ENCODE results near the gene CPNE2.
"Not testable (repeated sequence)": the region's sequence is repeated elsewhere in the genome, so short reads cannot be mapped to it uniquely, and the experiment has no call there.

The CPNE2 gene

DNA sequence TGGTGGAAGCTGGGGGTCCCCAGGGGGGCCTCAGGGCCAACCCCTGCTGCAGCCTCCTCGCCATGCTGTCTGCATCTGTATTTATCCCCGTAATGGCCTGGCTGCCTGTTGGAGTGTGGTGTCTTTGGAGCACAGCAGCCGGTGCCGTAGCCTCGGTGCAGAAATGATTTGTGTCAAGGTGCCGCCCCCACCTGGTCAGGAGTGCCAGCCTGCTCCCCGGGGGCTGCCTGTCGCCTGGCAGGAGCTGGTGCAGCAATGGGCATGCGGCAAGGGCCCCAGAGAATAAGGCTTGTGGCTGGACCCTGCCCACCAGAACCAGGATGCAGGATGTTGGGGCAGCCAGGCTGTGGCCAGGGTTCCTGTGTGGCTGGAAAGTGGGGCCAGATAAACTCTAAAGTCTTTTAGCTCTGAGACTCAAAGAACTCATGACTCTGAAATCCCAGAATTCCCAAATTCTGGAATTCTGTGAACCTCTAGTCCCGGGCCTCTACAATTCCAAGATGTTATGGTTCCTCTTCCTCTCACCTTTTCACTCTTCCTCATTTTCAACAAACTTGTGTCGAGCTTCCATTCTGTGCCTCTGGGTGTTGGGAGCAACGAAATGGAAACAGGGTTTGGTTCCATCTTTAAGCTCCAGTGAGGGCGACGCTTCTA, 5.9 kb downstream of the CPNE2 start:
- Histone ChIP-seq H3K4ac (ENCODE audit: low read depth in 1 of 2, low read length in 2 of 2) (no peak overlapping the region), H4K91ac (ENCODE audit: low read length) (no peak overlapping the region), H3K9ac (ENCODE audit: low read length) (no peak overlapping the region), H3K9me3 (ENCODE audit: control insufficient read depth, low read length) (no peaks in the 10 kb centered on the region), H3K27ac (ENCODE audit: low read length, poor library complexity, severe bottlenecking) (no peak overlapping the region), H3K36me3 (ENCODE audit: control insufficient read depth in 1 of 2, insufficient read depth in 2 of 2, low read depth in 1 of 2, low read length in 2 of 2) (no peaks in the 10 kb centered on the region), H2AFZ (ENCODE audit: low read depth, low read length) (no peak overlapping the region), H2BK15ac (ENCODE audit: low read depth, poor library complexity, severe bottlenecking) (no peak overlapping the region), H3K4me1 (ENCODE audit: control insufficient read depth, insufficient read depth, low read depth, low read length) (peaks cover 13% of the 10 kb centered on the region), H4K8ac (ENCODE audit: low read length) (peak overlapping the region; percentile 38), H2BK120ac (ENCODE audit: low read depth, low read length) (no peak overlapping the region), H3K23ac (ENCODE audit: low read length in 2 of 2) (no peak overlapping the region), H3K18ac (ENCODE audit: low read depth in 1 of 2, low read length in 2 of 2) (peak overlapping the region in 1 of 2 experiments; percentile 54), H2BK12ac (ENCODE audit: low read length in 2 of 2) (no peak overlapping the region), H3K14ac (ENCODE audit: low read length in 2 of 2) (peak overlapping the region in 1 of 2 experiments; percentile 29), H3K4me2 (ENCODE audit: low read length, poor library complexity, severe bottlenecking) (no peak overlapping the region), H3K4me3 (ENCODE audit: insufficient read depth in 1 of 2, low read depth in 1 of 2, low read length in 2 of 2) (no peak overlapping the region), H3K79me1 (replicated peaks; ENCODE audit: low read length, poor library complexity, severe bottlenecking) (peaks cover 28% of the 10 kb centered on the region), H3K27me3 (ENCODE audit: control insufficient read depth in 1 of 2, insufficient read depth in 1 of 2, low read length in 2 of 2) (no peaks in the 10 kb centered on the region), H2BK5ac (ENCODE audit: low read depth, low read length, poor library complexity, severe bottlenecking) (no peak overlapping the region), H2AK5ac (ENCODE audit: low read length, severe bottlenecking) (no peak overlapping the region)
- DNase-seq, result no peak
- 78% methylated on average over 14 of the region's 14 CpGs for WGBS

DNA sequence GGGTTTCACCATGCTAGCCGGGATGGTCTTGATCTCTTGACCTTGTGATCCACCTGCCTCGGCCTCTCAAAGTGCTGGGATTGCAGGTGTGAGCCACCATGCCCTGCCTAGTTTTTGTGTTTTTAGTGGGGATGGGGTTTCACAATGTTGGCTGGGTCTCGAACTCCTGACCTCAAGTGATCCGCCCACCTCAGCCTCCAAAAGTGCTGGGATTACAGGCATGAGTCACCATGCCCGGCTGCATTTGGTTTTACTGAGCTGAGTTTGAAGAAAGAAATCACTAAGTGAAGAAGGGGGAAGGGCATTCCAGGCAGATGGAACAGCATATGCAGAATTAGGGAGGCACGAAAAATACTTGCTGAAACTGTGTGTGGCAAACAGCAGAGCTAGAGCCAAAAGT, 7.6 kb downstream of the CPNE2 start:
- not testable (repeated sequence) for H2AFZ ChIP-seq (ENCODE audit: low read depth, low read length); H3K4me2 ChIP-seq (ENCODE audit: low read length, poor library complexity, severe bottlenecking); H3K4ac ChIP-seq (ENCODE audit: low read depth in 1 of 2, low read length in 2 of 2); H3K14ac ChIP-seq (ENCODE audit: low read length in 2 of 2); H2BK120ac ChIP-seq (ENCODE audit: low read depth, low read length); H2BK5ac ChIP-seq (ENCODE audit: low read depth, low read length, poor library complexity, severe bottlenecking); H3K4me1 ChIP-seq (ENCODE audit: control insufficient read depth, insufficient read depth, low read depth, low read length); H2AK5ac ChIP-seq (ENCODE audit: low read length, severe bottlenecking); H4K8ac ChIP-seq (ENCODE audit: low read length); H3K18ac ChIP-seq (ENCODE audit: low read depth in 1 of 2, low read length in 2 of 2); H4K91ac ChIP-seq (ENCODE audit: low read length); H3K36me3 ChIP-seq (ENCODE audit: control insufficient read depth in 1 of 2, insufficient read depth in 2 of 2, low read depth in 1 of 2, low read length in 2 of 2); H3K4me3 ChIP-seq (ENCODE audit: insufficient read depth in 1 of 2, low read depth in 1 of 2, low read length in 2 of 2); H3K27me3 ChIP-seq (ENCODE audit: control insufficient read depth in 1 of 2, insufficient read depth in 1 of 2, low read length in 2 of 2); H2BK15ac ChIP-seq (ENCODE audit: low read depth, poor library complexity, severe bottlenecking); H3K9ac ChIP-seq (ENCODE audit: low read length); H3K9me3 ChIP-seq (ENCODE audit: control insufficient read depth, low read length); H3K27ac ChIP-seq (ENCODE audit: low read length, poor library complexity, severe bottlenecking); H2BK12ac ChIP-seq (ENCODE audit: low read length in 2 of 2); H3K23ac ChIP-seq (ENCODE audit: low read length in 2 of 2)
- peaks cover 21% of the 10 kb centered on the region for H3K79me1 ChIP-seq (replicated peaks; ENCODE audit: low read length, poor library complexity, severe bottlenecking)
- WGBS, result 50% methylated on average over 6 of the region's 6 CpGs
- DNase-seq, result peak; percentile 34

DNA sequence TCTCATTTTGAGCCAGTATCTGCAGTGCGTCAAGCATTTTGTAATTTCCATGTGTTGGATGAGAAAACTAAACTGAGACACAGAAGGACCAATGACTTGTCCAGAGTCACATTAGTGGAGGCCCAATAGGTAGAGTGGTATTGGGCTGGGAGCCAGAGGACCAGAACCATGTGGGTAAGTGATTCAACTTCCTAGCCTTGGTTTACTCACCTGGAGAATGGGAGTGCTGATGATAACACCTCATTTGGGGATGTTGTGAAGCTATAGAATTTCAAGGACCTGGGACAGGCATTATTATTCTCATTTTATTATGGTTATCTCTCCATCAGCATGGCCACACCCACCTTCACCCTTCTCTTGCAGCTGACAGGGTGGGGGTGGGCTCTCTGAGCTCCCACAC, 8.1 kb downstream of the CPNE2 start:
- DNase-seq, result no peak
- H3K27me3 ChIP-seq (ENCODE audit: control insufficient read depth in 1 of 2, insufficient read depth in 1 of 2, low read length in 2 of 2), result no peaks in the 10 kb centered on the region
- H3K36me3 ChIP-seq (ENCODE audit: control insufficient read depth in 1 of 2, insufficient read depth in 2 of 2, low read depth in 1 of 2, low read length in 2 of 2), result no peaks in the 10 kb centered on the region
- H3K23ac ChIP-seq (ENCODE audit: low read length in 2 of 2), result no peak overlapping the region
- no peak overlapping the region for H3K9ac ChIP-seq (ENCODE audit: low read length)
- no peak overlapping the region for H3K4ac ChIP-seq (ENCODE audit: low read depth in 1 of 2, low read length in 2 of 2)
- peaks cover 5% of the 10 kb centered on the region for H3K4me1 ChIP-seq (ENCODE audit: control insufficient read depth, insufficient read depth, low read depth, low read length)
- H4K8ac ChIP-seq (ENCODE audit: low read length), result no peak overlapping the region
- H2AK5ac ChIP-seq (ENCODE audit: low read length, severe bottlenecking), result no peak overlapping the region
- no peak overlapping the region for H2BK12ac ChIP-seq (ENCODE audit: low read length in 2 of 2)
- no peak overlapping the region for H2AFZ ChIP-seq (ENCODE audit: low read depth, low read length)
- no peak overlapping the region for H2BK120ac ChIP-seq (ENCODE audit: low read depth, low read length)
- no peak overlapping the region for H3K4me2 ChIP-seq (ENCODE audit: low read length, poor library complexity, severe bottlenecking)
- H2BK5ac ChIP-seq (ENCODE audit: low read depth, low read length, poor library complexity, severe bottlenecking), result no peak overlapping the region
- H3K14ac ChIP-seq (ENCODE audit: low read length in 2 of 2), result no peak overlapping the region
- H3K27ac ChIP-seq (ENCODE audit: low read length, poor library complexity, severe bottlenecking), result no peak overlapping the region
- H3K4me3 ChIP-seq (ENCODE audit: insufficient read depth in 1 of 2, low read depth in 1 of 2, low read length in 2 of 2), result no peak overlapping the region
- no peak overlapping the region for H2BK15ac ChIP-seq (ENCODE audit: low read depth, poor library complexity, severe bottlenecking)
- H4K91ac ChIP-seq (ENCODE audit: low read length), result no peak overlapping the region
- no peaks in the 10 kb centered on the region for H3K9me3 ChIP-seq (ENCODE audit: control insufficient read depth, low read length)
- no peak overlapping the region for H3K18ac ChIP-seq (ENCODE audit: low read depth in 1 of 2, low read length in 2 of 2)
- H3K79me1 ChIP-seq (replicated peaks; ENCODE audit: low read length, poor library complexity, severe bottlenecking), result peaks cover 21% of the 10 kb centered on the region
- 98% methylated on average over 1 of the region's 1 CpG for WGBS

- no peak overlapping the region for H2BK12ac ChIP-seq (ENCODE audit: low read length in 2 of 2)
- H2BK15ac ChIP-seq (ENCODE audit: low read depth, poor library complexity, severe bottlenecking), result no peak overlapping the region
- H4K8ac ChIP-seq (ENCODE audit: low read length), result no peak overlapping the region
- H3K4me1 ChIP-seq (ENCODE audit: control insufficient read depth, insufficient read depth, low read depth, low read length), result peaks cover 8% of the 10 kb centered on the region
- H3K27ac ChIP-seq (ENCODE audit: low read length, poor library complexity, severe bottlenecking), result no peak overlapping the region
- H3K79me1 ChIP-seq (replicated peaks; ENCODE audit: low read length, poor library complexity, severe bottlenecking), result peaks cover 22% of the 10 kb centered on the region
- H3K4ac ChIP-seq (ENCODE audit: low read depth in 1 of 2, low read length in 2 of 2), result no peak overlapping the region
- H3K23ac ChIP-seq (ENCODE audit: low read length in 2 of 2), result no peak overlapping the region
- H2AFZ ChIP-seq (ENCODE audit: low read depth, low read length), result no peak overlapping the region
- H2BK120ac ChIP-seq (ENCODE audit: low read depth, low read length), result no peak overlapping the region
- DNase-seq, result no peak
- H3K36me3 ChIP-seq (ENCODE audit: control insufficient read depth in 1 of 2, insufficient read depth in 2 of 2, low read depth in 1 of 2, low read length in 2 of 2), result no peaks in the 10 kb centered on the region
- H3K27me3 ChIP-seq (ENCODE audit: control insufficient read depth in 1 of 2, insufficient read depth in 1 of 2, low read length in 2 of 2), result no peaks in the 10 kb centered on the region
- H3K9ac ChIP-seq (ENCODE audit: low read length), result no peak overlapping the region
- no peak overlapping the region for H3K4me3 ChIP-seq (ENCODE audit: insufficient read depth in 1 of 2, low read depth in 1 of 2, low read length in 2 of 2)
- no peak overlapping the region for H2AK5ac ChIP-seq (ENCODE audit: low read length, severe bottlenecking)
- peak overlapping the region in 1 of 2 experiments; percentile 11 for H3K14ac ChIP-seq (ENCODE audit: low read length in 2 of 2)
- no peak overlapping the region for H4K91ac ChIP-seq (ENCODE audit: low read length)
- no peaks in the 10 kb centered on the region for H3K9me3 ChIP-seq (ENCODE audit: control insufficient read depth, low read length)
- no peak overlapping the region for H2BK5ac ChIP-seq (ENCODE audit: low read depth, low read length, poor library complexity, severe bottlenecking)
- 65% methylated on average over 16 of the region's 16 CpGs for WGBS
- no peak overlapping the region for H3K4me2 ChIP-seq (ENCODE audit: low read length, poor library complexity, severe bottlenecking)
- H3K18ac ChIP-seq (ENCODE audit: low read depth in 1 of 2, low read length in 2 of 2), result no peak overlapping the region
These were observed 10.8 kb downstream of the CPNE2 start for GRCh38 chr16:57102888-57103851.
